GM12874 (cell line): ENCODE results near the gene SEC14L6.

Experiments
- TF ChIP-seq, protein P1 (sequence below): IDR thresholded peaks from 2 replicates; pipeline ENCODE4 v1.5.1; 2011; ENCODE audit warnings: low read depth, mild to moderate bottlenecking, control low read depth, low read length, moderate library complexity; ENCODE audit not compliant: insufficient read depth

SEC14L6 gene

GRCh38 chr22:30497466-30498150 is 48.9 kb downstream of the SEC14L6 start:
- TF ChIP-seq, protein P1, sequence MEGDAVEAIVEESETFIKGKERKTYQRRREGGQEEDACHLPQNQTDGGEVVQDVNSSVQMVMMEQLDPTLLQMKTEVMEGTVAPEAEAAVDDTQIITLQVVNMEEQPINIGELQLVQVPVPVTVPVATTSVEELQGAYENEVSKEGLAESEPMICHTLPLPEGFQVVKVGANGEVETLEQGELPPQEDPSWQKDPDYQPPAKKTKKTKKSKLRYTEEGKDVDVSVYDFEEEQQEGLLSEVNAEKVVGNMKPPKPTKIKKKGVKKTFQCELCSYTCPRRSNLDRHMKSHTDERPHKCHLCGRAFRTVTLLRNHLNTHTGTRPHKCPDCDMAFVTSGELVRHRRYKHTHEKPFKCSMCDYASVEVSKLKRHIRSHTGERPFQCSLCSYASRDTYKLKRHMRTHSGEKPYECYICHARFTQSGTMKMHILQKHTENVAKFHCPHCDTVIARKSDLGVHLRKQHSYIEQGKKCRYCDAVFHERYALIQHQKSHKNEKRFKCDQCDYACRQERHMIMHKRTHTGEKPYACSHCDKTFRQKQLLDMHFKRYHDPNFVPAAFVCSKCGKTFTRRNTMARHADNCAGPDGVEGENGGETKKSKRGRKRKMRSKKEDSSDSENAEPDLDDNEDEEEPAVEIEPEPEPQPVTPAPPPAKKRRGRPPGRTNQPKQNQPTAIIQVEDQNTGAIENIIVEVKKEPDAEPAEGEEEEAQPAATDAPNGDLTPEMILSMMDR: no peak

GRCh38 chr22:30495041-30495784 is 51.3 kb downstream of the SEC14L6 start:
- TF ChIP-seq, protein P1: no peak

DNA sequence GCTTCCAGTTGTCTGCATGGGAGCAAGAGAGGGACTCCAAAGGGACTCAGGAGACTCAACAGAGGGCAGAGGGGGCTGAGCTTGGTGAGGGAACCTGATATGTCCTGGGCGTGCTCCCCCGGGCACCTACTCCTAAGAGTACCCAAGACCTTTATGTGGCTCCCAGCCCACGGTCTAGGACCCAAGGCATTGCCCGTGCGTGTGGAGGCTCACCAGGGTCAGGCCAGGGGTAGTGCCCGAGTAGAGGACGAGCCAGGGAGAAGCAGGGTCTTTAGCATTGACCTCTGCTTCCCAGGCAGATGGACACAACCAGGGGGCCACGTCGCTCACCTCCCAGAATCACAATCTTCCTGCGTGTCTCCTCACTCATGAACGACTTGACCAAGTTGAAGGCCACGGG is 54.4 kb downstream of the SEC14L6 start:
- TF ChIP-seq, protein P1: no peak

- TF ChIP-seq, protein P1: no peak
Measured at GRCh38 chr22:30491381-30491780, 55.2 kb downstream of the SEC14L6 start.

- TF ChIP-seq, protein P1: 0 out of 2 replicates have a peak, but pooled peaks have one; percentile 20
Measured at GRCh38 chr22:30490399-30490798, 56.1 kb downstream of the SEC14L6 start.

DNA sequence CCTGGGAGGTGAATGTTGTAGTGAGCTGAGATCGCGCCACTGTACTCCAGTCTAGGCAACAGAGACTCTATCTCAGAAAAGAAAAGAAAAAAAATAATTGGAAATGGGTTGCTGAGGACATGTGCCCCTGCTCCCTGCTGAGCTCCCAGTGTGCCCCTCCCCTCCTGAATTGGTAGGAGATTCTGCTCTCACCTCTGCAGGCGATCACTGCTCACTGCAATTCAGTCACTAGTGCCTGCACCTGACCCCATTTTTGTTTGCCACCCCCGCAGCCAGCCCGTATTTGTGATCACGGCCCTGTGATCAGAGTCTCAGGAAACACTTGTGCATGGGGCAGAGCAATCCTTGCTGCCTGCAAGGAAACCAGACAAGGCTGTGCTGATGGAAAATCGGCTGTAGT is 58.4 kb downstream of the SEC14L6 start:
- TF ChIP-seq, protein P1: no peak

- TF ChIP-seq, protein P1: no peak
Measured at GRCh38 chr22:30486661-30487115, 59.9 kb downstream of the SEC14L6 start.
